GM12873 (cell line): Measurements from ENCODE around the gene ABCA3.

ENCODE experiments used
- CTCF ChIP-seq: IDR thresholded peaks from 2 replicates; pipeline ENCODE4 v1.5.1; 2012; ENCODE audit warnings: low read depth, mild to moderate bottlenecking, moderate library complexity, low read length, control low read depth; ENCODE audit not compliant: insufficient read depth; ENCODE audit errors: missing control alignments

ABCA3 gene

DNA sequence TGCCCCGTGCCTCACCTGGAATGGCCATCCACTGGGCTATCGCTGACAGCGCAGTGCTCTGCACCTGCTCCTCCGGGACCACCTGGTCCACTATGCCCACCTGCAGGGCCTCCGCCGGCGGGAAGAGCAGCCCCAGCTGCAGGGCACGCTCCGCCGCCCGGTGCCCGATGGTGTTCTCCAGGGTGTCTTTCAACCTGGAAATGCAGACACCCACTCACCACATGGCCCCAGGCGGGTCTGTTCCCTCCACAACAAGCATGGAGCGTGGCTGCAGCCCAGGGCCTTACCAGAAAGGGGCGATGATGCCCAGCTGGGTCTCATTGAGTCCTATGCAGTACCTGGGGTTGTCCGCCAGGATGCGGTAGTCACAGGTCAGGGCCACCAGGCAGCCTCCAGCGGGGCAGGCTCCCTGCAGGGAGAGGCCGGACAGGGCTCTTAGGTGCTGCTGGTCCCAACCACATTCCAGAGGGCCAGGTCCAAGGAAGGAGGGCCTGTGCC lies 97.4 kb downstream of the ABCA3 start:
- TF ChIP-seq CTCF: peak; percentile 2

- no peak for TF ChIP-seq CTCF
Measured at GRCh38 chr16:2242598-2242997, 97.9 kb downstream of the ABCA3 start.

GRCh38 chr16:2238838-2239675 lies 101.5 kb downstream of the ABCA3 start:
- TF ChIP-seq CTCF: no peak

DNA sequence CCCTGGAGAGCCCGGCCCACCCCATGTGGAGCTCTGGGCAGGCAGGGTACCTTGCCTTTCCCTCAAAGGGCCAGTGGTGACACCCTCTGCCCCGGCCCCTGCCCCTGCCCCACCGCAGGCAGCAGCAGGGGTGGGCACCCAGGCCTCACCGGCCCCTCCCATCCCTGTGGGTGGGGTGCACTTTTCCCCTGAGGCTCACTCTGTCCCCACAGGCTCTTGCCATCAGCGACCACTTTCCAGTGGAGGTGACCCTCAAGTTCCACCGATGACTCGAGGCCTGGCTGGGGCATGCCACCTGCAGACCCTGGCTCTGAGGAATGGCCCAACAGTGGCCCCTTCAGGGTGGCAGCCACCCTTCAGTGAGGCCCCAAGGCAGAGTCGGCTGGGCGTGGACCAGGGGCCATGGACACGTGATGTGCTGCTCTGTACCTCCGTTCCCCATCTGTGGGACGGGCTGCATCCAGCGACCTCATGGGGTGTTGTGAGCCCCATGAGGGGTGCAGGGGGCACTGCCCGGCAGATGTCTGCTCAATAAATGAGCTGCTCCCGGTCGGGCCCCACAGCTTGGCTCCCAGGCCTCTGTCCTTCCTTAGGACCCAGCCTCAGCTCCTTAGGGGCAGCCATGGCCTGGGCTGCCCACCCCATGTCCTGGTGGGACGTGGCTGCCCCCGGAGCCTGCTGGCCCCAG lies 102.2 kb downstream of the ABCA3 start:
- no peak for TF ChIP-seq CTCF

DNA sequence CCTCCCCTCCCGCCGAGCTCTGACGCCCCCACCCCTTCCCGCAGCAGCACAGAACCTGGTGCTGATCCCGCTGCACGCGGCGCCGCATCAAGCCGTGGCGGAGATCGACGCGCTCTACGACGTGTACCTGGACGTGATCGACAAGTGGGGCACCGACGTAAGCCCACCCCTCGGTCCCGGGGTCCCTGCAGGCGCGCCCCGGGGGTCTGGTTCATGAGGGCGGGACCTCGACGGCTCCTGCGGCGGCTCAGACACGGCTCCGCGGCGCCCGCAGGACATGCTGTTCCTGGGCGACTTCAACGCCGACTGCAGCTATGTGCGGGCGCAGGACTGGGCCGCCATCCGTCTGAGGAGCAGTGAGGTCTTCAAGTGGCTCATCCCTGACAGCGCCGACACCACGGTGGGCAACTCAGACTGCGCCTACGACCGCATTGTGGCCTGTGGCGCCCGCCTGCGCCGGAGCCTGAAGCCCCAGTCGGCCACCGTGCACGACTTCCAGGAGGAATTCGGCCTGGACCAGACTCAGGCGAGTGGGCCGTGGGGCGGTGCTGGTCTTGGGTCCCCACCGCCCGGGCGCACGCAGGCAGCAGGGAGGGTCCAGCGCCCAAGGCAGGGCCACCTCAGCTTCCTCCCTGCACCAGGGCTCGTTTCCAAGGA lies 102.9 kb downstream of the ABCA3 start:
- no peak for TF ChIP-seq CTCF

DNA sequence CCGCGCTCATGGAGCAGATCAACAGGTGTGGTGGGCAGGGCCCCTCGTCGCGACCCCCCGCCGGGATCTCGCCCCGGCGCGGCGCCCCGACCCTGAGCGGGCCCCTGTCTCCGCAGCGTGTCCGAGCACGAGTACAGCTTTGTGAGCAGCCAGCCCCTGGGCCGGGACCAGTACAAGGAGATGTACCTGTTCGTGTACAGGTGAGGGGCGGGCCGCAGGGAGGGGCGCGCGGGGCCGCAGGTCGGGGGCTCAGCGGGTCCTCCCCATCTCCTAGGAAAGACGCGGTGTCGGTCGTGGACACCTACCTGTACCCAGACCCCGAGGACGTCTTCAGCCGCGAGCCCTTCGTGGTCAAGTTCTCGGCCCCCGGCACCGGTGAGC lies 103.4 kb downstream of the ABCA3 start:
- no peak for TF ChIP-seq CTCF

DNA sequence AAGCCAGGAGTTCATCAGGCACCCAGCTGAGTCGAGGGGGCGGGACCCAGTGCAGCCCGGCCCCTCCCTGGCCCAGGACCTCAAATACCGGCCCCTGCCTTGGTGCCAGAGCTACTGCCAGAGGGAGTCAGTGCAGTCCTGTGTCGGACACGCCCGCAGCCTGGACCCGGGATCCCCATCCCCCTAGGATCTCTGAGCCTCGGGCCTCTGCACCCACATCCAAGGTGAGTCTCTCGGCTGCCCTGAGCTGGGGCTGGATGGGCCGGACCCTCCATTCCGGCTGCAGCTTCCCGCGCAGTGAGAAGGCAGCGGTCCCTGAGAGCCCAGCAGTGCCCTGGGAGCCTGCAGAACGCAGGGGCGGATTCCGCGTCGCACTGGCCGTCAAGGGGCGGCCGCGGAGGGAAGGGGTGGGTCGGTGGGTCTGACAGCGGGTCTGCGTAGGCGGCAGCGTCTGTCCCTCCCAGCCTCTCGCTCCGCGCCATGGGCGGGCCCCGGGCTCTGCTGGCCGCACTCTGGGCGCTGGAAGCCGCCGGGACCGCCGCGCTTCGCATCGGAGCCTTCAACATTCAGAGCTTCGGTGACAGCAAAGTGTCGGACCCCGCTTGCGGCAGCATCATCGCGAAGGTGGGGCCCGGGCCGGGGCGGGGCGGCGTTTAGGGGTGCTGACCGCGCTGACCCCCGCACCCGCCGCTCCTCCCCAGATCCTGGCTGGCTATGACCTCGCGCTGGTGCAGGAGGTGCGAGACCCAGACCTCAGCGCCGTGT lies 104.0 kb downstream of the ABCA3 start, which contains the start of gene DNASE1L2:
Gene DNASE1L2, plus strand, starts transcription at position 108 of the 765 bp plus-strand sequence. Its CDS starts 373 bp downstream, at position 481.
- TF ChIP-seq CTCF: no peak
